Right cardiac atrium (tissue), 5 donors: ENCODE data around the gene CCDC137. TPM values are rescaled to one million over a fixed set of nuclear protein-coding genes. Genes with fewer than 3 reads are reported as not detected.
A peak's percentile ranks its signal among the peaks of the same experiment; 100 is the strongest.

Experiments
- ATAC-seq, 2 donors: fragments of 200-7000 bp; cut with Tn5 transposase; one replicate each; pipeline versions ENCODE4 v1.8.0 to v1.9.1; 2020; ENCODE audit warnings: moderate library complexity in 2 of 2, mild to moderate bottlenecking in 1 of 2
- DNase-seq, 3 donors: peaks; one replicate each; pipeline ENCODE4 v3.0.0-alpha.2; 2020
- H3K27ac ChIP-seq: one replicate; pipeline ENCODE4 v1.5.1; 2013; ENCODE audit warnings: mild to moderate bottlenecking, low read length, control low read depth, moderate library complexity
- H3K27me3 ChIP-seq: one replicate; pipeline ENCODE4 v1.6.1; 2013; ENCODE audit not compliant: control insufficient read depth, insufficient read depth
- H3K4me1 ChIP-seq: one replicate; pipeline ENCODE4 v1.6.1; 2013; ENCODE audit warnings: low read length; ENCODE audit not compliant: control insufficient read depth, insufficient read depth
- H3K4me3 ChIP-seq: one replicate; pipeline ENCODE4 v1.5.1; 2013; ENCODE audit warnings: low read length, control low read depth
- H3K9me3 ChIP-seq: one replicate; pipeline ENCODE4 v1.6.1; 2013; ENCODE audit warnings: low read length; ENCODE audit not compliant: control insufficient read depth
- WGBS: extraction: QIAGEN DNeasy Blood & Tissue Kit; methylation state at CpG from one replicate; pipeline ENCODE4 v1.1.7; 2013; 5-methylcytosine and 5-hydroxymethylcytosine counted together
- intact Hi-C, 4 donors: fragments of 100-400 bp; cut with DNase I; formaldehyde crosslinking; loops; one replicate each; pipeline versions ENCODE4 v1.11.0 to v1.14.0; 2022 to 2023
- polyA plus RNA-seq: library from polyadenylated mRNA; stranded (reverse); fragments of 200-250 nt; gene quantifications from one replicate; pipeline ENCODE4 v1.2.3, GENCODE V29; 2013
- total RNA-seq, 4 donors: library from RNA; stranded (reverse); fragmentation: NEBNext Ultra II Directional; extraction: Animal tissue kit (Norgen Biotek cat#: 25700); gene quantifications; one replicate each; pipeline ENCODE4 v1.2.1, GENCODE V29; 2021
- donor health status: healthy with polysubstance abuse.
- donor health status: DM: no; HTN: yes; CAD: no.
- donor health status: DM: no; HTN: no; CAD: no.
- donor health status: DM: no; HTN: yes; CAD: no; lungs with severe emphysema.
- donor health status: DM: yes; HTN: yes; CAD: no.

Gene CCDC137
- total and polyA plus RNA-seq, 5 donors, result 5.0 to 10.9 (median 7.2) TPM

DNA sequence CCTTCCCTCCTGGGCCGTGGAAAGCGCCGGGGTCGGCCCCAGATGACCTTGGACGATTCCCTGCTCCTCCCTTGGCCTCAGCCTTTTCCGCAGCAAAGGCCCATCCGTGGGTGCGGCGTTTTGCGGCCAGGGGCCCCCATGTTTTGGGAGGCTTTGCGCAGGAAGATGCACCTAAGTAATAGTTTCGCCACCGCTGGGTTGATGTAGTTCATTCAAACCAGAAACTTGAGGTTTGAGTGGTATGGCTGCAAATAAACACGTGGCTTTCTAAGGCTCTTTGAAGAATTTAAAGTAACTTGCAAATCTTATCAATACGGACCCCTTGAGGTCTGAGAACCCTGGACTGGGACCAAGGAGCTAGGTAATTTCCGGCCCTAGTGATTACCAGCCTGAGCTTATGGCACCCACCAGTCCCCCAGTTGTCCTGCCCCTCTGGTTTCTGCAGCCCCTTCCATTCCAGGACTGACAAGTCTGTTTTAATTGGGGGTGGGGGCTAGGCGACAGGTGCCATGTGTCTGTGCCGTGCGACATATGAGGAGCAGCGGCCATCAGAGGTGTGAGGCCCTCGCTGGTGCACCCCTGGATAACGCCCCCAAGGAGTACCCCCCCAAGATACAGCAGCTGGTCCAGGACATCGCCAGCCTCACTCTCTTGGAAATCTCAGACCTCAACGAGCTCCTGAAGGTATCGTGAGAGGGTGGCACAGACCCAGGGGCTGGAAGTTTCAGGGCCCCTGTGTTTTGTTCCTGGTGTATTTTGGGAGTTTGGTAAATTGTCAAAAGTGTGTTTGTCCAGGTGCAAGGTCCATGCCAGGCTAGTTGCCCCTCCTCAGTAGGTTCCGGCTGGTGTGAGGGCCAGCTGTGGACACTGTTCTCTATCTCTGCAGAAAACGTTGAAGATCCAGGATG, 37.5 kb downstream of the CCDC137 start:
- Histone ChIP-seq H3K4me1 (peaks cover 6% of the 10 kb centered on the region), H3K27ac (peak overlapping the region; percentile 73), H3K4me3 (peak overlapping the region; percentile 96), H3K9me3 (no peaks in the 10 kb centered on the region), H3K27me3 (no peaks in the 10 kb centered on the region)
- peak in 1 of 3 donors; percentile 32 for DNase-seq
- intact Hi-C loops, result no loop called here
- 28% methylated on average over 27 of the region's 27 CpGs for WGBS
- no peak for ATAC-seq

DNA sequence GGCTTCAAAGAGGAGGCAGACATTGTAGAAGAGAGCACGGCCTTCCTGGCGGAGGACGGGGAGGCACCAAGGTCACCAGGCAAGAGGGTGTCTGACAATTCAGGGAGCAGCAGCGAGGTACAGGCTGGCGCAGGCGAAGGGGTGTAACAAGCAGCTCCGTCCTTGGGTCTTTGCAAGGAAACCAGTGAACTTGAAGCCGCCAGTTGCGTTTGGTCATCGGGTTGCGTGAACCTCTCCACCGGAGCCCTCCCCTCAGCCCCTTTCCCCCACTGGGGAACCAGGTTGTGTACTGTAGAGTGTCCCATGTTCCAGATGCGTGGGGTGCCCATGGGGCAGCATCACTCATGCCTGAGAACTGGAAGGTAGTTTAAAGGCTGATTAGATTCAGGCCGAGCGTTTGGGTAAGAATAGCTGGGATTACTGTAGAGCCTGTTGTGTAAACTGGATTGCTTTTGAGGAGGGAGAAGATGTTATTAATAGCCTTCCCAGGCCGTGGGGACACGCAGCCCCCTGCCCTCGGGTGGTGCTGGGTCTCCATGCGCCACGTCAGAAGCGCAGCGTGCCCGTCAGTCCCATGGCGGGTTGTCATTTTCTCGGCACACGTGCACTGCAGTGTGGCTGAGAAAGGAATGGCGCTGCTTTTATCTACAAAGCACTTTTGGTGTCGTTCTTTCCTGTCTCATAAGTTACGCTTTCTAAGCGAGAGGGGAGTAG, 39.1 kb downstream of the CCDC137 start:
- Histone ChIP-seq H3K27me3 (no peaks in the 10 kb centered on the region), H3K4me3 (no peak overlapping the region), H3K4me1 (peaks cover 6% of the 10 kb centered on the region), H3K27ac (no peak overlapping the region), H3K9me3 (no peaks in the 10 kb centered on the region)
- peak in 2 of 3 donors; percentile 43 to 49 for DNase-seq
- WGBS, result 91% methylated on average over 30 of the region's 30 CpGs
- intact Hi-C loops, result no loop called here
- ATAC-seq, result no peak

DNA sequence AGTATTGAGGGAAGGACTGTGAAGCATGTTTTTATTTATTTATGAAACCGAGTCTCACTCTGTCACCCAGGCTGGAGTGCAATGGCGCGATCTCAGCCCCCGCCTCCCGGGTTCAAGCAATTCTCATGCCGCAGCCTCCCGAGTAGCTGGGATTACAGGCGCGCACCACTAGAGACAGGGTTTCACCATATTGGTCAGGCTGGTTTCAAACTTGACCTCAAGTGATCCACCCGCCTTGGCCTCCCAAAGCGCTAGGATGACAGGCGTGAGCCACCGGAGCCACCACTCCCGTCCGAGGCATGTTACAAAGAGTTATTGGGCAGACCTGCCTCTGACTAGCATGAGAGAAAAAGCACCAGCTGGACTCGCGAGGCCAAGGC, 39.7 kb downstream of the CCDC137 start:
- 94% methylated on average over 17 of the region's 17 CpGs for whole genome bisulfite sequencing
- intact Hi-C loops, result no loop called here
- no peaks in the 10 kb centered on the region for H3K9me3 ChIP-seq
- no peaks in the 10 kb centered on the region for H3K27me3 ChIP-seq
- H3K4me1 ChIP-seq, result peaks cover 12% of the 10 kb centered on the region
- DNase-seq, result no peak
- no peak for ATAC-seq
- no peak overlapping the region for H3K4me3 ChIP-seq
- no peak overlapping the region for H3K27ac ChIP-seq

- H3K4me1 ChIP-seq, result peaks cover 13% of the 10 kb centered on the region
- 92% methylated on average over 54 of the region's 54 CpGs for WGBS
- H3K27me3 ChIP-seq, result no peaks in the 10 kb centered on the region
- no peak overlapping the region for H3K27ac ChIP-seq
- no peak overlapping the region for H3K4me3 ChIP-seq
- no peak for ATAC-seq
- DNase-seq, result peak in 2 of 3 donors; percentile 47 to 62
- intact Hi-C loops, result no loop called here
- no peaks in the 10 kb centered on the region for H3K9me3 ChIP-seq
Measured at GRCh38 chr17:81706757-81707624, 40.5 kb downstream of the CCDC137 start.

DNA sequence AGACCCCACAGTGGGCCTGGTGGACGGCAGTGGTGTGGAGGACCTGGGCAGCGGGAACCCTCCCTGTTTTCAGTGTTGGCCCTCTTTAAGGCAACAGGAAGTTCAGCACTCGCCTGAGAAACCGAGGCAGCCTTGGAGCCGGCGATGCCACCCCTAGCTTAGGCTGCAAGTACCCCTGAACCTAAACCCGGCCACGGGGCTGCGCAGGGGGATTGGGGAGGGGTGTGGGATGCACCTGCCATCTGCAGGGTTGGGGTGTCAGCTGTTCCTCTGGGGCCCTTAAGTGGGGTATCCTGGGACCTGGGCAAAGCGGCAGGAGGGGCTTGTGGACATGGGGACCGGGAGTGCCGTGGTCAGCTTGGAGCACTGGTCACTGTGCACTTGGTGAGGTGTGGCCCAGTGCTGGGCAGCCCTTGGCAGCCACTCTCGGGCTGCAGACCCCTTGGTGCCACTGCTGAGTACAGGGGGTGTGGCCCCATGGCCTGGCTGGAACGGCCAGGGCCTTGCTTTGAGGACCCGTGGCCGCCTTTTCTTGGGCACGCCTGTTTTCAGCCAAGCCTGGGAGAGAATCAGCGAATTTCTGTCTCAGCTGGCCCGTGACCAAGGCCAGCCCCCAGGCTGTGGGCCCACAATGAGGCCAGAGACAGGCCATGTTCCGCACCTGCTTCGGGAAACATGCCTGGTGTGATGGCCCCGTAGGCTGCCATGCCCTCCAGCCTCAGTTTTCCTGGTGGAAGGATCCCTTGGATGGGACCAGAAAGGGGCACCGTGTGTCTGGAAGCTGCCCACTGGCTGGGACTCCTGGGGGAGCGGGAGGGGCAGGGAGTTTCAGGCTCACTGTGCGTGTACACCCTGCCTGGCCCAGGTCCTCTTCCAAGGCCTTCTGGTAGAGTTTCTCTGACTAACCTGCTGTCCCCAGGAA, 41.4 kb downstream of the CCDC137 start:
- Histone ChIP-seq H3K27ac (no peak overlapping the region), H3K9me3 (no peaks in the 10 kb centered on the region), H3K4me1 (peaks cover 11% of the 10 kb centered on the region), H3K27me3 (no peaks in the 10 kb centered on the region), H3K4me3 (no peak overlapping the region)
- WGBS, result 84% methylated on average over 25 of the region's 25 CpGs
- ATAC-seq, result no peak
- intact Hi-C loops, result no loop called here
- DNase-seq, result peak in 2 of 3 donors; percentile 44

- no peak overlapping the region for H3K27ac ChIP-seq
- DNase-seq (peak in 1 of 3 donors; percentile 47), ATAC-seq (no peak)
- no peaks in the 10 kb centered on the region for H3K27me3 ChIP-seq
- H3K9me3 ChIP-seq, result no peaks in the 10 kb centered on the region
- intact Hi-C loops, result no loop called here
- H3K4me3 ChIP-seq, result no peak overlapping the region
- H3K4me1 ChIP-seq, result peaks cover 11% of the 10 kb centered on the region
- 79% methylated on average over 17 of the region's 17 CpGs for WGBS
Measured at GRCh38 chr17:81708739-81709185, 42.2 kb downstream of the CCDC137 start.

GRCh38 chr17:81710514-81711308, 44.2 kb downstream of the CCDC137 start:
- Histone ChIP-seq H3K4me3 (no peak overlapping the region), H3K27me3 (no peaks in the 10 kb centered on the region), H3K27ac (no peak overlapping the region), H3K4me1 (peaks cover 8% of the 10 kb centered on the region), H3K9me3 (no peaks in the 10 kb centered on the region)
- DNase-seq (peak in 2 of 3 donors; percentile 51 to 53), ATAC-seq (peak in 1 of 2 donors; percentile 5)
- intact Hi-C loops, result no loop called here
- WGBS, result 8% methylated on average over 29 of the region's 29 CpGs

DNA sequence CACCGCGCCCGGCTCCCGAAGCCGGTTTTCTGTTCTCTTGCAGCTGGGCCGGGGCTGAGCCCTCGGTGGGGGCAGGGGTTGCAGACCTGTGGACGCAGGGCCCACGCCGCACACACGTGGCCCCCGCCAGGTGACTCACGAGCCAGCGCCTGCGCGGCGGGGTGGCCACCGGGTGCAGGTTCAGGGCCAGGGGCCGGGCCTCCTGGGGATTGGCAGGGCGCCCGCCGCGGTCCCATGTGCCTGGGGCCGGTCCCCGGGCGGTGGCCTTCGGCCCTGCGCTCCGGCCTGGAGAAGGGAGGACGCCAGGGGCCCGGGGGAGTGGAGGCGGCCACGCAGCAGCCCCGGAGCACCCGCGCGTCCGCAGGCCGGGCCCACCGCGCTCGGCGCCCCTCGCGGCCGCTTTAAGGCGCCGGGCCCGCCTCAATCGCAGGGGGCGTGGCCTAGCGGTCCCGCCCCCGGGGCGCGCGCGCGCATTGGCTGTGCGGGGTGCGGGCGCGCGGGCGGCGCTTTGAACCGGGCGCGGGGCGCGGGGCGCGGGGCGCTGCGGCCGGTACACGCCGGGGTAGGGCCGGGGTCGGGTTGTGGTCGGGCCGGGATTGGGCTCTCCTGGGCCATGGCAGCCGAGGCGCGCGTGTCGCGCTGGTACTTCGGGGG, 45.4 kb downstream of the CCDC137 start, which contains the start of gene SLC25A10:
TSS of gene SLC25A10 (plus strand) at position 471 of the 654 bp plus-strand sequence. CDS start at position 614, 143 bp downstream.
- Histone ChIP-seq H3K27me3 (no peaks in the 10 kb centered on the region), H3K27ac (no peak within 1 kb of the TSS), H3K9me3 (no peaks in the 10 kb centered on the region), H3K4me1 (peaks cover 8% of the 10 kb centered on the region), H3K4me3 (peak within 1 kb of the TSS; percentile 82)
- ATAC-seq (peak; percentile 62 to 73), DNase-seq (peak; percentile 66 to 92 (median 89))
- under 1% methylated on average over 89 of the region's 89 CpGs for WGBS
- intact Hi-C loops, result no loop called here

DNA sequence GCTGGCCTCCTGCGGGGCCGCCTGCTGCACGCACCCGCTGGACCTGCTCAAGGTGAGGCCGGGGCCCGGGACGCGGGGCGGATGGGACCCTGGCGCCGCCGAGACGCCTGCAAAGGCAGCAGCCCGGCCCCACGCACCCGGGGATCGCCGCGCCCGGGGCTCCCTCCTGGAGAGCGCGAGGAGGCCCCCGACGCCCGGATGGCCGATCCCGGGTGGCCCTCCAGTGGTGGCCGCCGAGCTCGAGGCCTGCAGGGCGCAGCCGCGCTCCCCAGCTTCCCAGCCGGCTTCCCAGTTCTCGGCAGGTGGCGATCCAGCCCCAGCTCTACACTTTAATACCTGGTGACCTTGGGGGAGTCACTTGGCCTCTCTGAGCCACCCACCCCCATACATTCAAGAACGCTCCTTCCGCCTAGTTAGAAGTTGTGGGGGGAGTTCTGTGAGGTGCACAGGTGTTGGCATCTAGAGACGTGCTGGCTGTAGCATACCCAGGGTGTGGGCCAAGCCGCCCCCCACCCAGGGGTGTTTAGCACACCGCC, 46.0 kb downstream of the CCDC137 start:
- H3K27ac ChIP-seq, result no peak overlapping the region
- peak; percentile 2 to 12 for ATAC-seq
- DNase-seq, result peak in 1 of 3 donors; percentile 76
- 3% methylated on average over 41 of the region's 41 CpGs for WGBS
- peak overlapping the region; percentile 82 for H3K4me3 ChIP-seq
- peaks cover 8% of the 10 kb centered on the region for H3K4me1 ChIP-seq
- intact Hi-C loops, result no loop called here
- no peaks in the 10 kb centered on the region for H3K27me3 ChIP-seq
- no peaks in the 10 kb centered on the region for H3K9me3 ChIP-seq
